COLO829 (cell line): Measurements from ENCODE around the gene RITA1.

ENCODE experiments used
- DNase-seq: peaks from one replicate; pipeline ENCODE4 v3.0.0; 2012; ENCODE audit warnings: low spot score

The RITA1 gene

DNA sequence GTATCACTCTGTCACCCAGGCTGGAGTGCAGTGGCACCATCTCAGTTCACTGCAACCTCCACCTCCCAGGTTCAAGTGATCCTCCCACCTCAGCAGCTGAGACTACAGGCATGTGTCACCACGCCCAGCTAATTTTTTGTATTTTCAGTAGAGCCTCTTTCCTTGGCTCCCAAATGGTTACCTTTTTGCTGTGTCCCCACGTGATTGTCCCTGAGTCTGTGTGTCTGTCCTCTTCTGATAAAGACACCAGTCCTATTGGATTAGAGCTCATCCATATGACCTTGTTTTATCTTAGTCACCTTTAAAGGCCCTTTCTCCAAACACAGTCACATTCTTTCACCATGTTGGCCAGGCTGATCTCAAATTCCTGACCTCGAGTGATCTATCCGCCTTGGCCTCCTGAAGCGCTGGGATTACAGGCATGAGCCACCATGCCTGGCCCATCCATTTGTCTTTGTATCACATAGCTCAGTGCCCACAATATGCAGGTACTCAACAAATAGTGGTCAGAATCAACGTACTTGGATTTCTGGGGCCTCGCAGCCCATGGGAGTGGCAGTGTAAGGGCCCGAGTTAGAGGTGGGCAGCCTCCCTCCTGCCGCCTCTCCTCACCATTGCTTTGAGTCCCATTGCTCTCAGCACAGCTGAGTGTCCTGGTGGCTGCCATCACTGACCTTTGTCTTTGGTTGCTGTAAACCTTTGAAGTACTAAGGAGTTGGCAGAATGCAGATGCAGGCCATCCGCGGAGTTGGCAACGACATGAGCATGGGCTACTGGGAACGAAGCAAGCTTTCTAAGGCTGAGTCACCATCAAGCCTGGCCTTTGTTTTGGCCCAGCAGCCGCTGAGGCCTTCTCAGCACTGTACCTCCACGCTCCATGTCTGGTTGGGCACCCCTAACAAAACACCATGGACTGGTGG is 45.1 kb downstream of the RITA1 start:
- DNase-seq: no peak

DNA sequence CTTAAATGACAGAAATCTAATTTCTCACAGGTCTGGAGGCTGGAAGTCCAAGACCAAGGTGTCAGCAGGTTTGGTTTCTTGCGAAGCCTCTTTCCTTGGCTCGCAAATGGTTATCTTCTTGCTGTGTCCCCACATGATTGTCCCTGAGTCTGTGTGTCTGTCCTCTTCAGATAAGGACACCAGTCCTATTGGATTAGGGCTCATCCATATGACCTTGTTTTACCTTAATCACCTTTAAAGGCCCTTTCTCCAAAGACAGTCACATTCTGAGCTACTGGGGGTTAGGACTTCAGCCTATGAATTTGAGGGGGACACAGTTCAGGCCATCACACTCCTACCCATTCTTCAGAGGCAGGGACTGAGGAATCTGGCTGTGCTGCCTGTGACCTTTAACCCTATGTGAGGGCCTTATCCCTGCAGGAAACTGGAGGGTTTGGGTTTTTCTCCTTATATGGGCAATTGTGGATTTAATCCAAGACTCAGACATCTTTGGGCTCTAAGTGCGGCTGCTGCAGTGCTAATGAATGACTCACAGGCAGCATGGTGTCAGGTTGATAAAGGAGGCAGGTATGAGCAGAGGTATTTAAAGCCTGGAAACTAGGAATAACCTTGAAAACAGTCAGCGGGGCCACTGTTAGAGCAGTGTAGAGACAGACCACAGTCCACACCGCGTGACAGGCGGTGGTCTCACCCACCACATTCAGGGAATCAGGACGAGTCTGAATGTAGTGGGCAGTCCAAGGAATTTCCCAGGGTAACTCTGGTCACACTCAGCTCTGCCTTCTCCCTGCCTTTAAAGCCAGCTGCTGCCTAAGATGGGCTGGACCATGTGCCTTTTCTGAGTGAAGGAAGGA is 45.9 kb downstream of the RITA1 start:
- no peak for DNase-seq

DNA sequence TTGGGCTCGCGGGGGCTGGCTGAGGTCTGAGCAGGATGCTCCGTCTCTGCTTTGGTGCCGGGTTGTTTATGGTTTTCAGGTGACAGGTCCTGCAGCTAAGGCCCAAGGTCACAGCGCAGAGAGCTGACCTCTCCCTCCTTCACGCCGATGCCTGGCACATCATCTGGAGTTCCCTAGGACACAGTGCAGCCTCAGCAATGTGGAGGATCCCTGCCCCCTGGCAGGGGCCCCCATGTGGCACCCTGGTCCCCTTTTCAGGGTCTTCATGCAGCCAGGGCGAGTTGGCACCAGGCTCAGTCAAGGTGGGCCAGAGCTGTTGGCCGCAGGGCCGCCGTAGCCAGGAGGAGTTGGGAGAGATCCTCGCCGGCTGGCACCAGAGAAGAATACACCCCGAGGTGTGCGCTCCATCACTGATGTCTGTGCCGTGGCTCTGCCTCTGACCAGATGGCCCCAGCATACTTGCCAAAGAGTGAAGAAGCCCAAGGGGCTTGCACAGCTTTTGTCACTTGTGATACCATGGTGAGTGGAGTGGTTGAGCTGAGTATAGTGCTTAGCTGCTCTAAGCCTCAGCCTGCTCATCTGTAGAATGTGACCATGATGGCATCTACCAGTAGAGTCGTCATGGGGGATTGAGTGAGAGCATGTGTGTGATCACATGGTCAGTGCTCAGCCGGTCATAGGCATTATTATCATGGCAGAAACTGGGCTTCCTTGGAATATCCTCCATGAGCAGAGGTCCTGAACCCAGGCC is 46.7 kb downstream of the RITA1 start:
- no peak for DNase-seq

DNA sequence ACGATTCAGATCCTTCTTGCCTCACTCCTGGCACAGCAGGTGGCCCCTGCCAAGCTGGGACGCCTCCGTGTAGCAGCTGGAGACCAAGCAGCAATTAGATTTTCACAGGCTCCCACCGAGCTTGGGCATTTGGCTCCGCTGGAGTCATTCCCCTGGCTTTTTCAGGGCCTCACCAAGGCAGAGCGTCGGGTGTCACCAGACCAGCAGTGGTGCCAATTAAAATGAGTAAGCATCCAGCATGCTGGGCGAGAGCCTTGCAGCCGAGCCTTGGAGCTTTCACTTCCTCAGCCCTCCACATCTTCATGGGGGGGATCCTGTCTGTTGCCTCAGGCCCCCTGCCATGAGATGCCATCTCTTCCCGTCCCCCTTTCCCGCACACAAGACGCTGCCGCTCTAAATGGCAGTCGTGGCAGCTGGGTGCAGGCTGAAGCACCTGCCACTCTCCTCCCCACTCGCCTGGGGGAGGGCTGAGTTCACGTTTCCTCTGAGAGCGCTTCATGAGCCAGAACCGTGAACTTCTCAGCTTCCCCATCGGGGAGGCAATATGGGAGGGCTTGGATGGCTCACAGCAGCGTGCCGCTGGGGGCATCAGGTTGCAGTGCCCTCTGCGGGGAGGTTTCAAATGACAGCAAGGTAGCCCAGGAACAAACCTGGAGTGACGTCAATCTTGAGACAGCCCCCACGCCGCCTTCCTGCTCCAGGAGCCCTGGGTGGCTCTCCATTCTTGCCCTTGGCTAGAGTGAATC is 47.5 kb downstream of the RITA1 start:
- DNase-seq: no peak

DNA sequence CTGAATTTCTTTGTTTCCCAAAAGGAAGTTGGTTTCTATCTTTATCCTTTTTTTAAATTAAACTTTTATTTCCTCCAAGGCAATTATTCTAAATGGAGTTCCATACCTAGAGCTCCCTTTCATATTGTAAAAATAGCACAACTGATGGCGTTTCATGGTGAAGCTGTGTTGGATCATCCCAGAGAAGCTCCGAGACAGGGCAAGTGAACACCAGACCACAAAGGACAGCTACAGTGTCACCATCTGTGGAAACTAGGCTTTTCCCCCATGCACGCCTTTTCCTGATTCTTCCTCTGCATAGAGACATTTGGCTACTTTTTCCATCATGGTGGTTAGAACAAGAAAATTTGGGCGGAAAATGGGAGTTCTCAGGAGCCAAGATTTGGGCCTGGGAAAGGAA is 48.4 kb downstream of the RITA1 start:
- DNase-seq: no peak

DNA sequence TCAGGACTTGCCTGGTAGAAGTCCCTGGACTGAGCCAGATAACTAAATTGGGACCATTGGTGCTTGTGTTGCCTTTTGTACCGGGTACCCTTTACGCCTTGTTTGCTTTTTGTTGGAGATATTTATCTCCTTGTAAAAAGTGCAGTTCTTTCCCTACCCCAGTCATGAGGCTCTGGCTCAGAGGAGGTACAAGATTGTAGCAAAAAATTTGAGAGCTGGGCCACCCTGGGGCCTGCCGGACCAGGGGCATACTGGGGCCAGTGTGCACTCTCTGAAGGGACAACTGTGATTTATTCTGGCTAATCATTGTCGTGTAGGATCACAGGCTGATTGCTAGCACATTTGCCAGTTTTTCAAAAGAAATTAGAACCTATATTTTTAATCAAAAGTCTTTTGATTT is 49.0 kb downstream of the RITA1 start:
- DNase-seq: no peak

DNA sequence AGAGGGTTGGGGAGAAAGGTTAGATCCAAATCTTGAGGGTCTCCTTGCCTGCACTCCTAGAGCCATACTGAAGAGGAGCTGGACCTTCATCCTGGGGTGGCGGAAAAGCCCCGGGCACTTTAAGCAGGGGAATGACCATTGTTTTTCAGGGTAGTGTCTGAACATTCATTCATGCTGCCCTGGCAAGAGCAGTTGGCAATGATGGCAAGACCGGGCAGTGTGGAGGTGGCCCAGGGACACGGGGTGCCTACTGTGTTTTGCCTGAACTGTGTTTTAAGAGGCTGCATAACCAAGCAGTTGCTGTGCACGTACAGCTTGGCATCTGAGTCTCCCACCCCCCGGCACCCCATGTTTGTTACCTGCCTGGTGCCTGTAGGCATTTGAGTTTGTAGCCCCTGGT is 50.5 kb downstream of the RITA1 start:
- no peak for DNase-seq

DNA sequence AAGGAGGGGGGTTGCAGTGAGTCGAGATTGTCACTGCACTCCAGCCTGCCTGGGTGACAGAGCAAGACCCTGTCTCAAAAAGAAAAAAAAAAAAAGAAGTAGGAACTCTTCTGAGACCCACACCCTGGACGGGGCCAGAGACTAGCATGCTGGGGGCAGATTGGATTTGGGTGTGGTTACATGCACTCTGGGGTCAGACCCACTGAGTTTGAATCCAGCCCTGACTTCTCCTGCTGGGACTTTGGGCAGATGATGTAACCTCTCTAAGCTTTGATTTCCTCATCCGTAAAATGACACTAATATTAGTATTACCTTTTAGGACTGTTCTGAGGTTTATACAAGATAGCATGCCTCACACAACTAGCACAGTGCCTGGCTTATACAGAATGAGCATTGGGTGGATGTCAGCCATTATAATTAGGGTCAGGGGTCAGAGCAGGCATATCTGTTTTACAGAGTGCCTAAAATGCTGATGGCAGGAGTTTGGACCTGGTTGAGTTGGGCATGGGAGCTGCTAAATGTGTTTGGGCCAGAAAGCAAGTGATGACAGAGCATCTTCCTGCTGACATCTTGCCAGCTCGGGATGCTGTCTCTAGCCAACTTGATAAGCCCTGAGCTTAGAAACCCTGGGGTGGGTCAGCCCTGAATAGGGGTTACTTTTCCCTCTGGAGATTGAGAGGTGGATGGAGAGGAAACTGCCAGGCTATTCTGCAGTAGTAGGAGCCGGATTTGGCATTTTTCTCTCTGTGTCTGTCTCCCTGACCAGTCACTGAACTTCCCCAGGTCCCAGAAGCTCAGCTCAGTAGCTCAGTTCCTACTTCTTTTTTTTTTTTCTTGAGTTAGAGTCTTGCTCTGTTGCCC is 51.2 kb downstream of the RITA1 start:
- no peak for DNase-seq

DNA sequence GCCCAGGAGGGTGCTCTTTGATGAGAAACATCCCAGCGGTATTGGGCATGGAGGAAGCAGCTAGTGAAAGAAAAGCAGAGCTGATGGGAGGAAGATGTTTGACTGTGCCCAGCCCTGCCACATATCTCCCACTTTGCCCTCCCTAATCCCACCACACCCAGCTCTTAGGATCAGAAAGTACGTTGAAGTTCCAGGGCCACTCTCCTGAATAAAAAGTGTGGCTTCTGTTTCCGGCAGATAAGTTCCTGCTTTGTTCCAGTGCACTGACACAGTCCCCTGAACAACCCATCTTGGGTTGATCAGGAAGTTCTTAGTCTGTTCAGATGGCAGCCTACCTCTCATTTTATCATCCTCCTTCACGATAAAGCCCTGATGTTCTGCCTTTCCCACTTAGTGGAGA is 52.2 kb downstream of the RITA1 start:
- DNase-seq: no peak

DNA sequence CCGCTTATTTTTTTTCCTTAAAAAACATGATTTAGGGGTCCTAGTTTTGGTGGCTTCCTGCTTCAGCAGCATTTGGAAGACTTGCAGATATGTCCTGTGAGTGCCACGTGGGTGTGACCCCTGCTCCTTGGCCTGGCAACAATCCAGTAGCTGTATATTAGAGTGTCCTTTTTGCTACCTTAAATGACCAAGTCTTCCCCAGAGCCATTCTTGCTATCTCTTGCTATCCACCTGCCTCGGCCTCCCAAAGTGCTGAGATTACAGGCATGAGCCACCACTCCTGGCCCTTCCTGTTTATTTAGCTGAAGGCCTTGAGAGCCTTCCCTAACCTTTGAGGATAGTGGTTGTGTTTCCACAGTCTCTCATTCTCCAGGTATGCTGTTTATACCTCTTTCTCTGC is 52.8 kb downstream of the RITA1 start:
- no peak for DNase-seq

DNA sequence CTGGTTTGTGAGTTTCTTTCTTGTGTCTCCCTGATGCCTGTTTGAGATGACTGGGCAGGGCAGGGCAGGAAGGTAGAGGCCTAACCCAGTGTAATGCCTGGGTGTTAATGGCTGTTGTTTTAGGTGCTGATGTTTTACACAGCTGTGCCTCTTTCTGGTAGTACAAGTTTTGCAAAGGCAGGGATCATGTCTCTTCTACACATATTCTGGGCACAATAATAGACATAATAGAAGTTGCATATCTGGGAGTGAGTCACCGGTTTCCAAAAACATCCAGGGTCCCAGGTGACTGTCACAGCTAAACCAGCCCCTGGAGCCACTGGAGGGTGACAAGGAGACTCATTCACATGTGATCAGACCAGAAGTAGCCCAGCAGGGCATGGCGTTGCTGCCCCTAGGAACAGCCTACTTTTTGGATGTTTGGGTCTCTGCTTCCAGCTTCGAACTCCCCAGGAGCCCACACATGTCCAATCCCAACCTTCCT is 53.8 kb downstream of the RITA1 start:
- no peak for DNase-seq

DNA sequence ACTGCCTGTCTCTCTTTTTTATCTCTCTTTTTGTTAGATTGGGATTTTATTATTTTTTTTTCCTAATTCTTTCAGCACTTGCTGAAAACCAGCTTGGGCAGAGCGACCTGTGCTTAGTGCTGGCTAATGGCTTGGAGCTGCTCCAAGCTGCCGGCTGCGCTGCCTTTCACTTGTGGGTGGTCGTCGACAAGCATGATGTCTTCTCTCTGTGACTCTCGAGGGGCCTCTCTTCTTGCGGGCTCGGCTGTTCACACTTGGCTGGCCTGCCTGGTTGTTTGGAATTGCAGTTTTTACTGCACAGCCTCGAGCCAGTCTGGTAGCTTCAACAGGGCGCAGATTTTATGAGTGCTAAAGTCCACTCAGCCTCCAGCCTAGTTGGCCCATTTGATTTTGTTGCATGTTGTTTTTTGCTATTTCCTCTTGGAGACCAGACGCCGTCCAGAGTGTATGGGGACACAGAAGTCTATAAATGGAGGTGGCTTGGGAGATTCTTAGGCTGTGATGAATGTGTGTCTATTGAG is 54.4 kb downstream of the RITA1 start:
- no peak for DNase-seq

DNA sequence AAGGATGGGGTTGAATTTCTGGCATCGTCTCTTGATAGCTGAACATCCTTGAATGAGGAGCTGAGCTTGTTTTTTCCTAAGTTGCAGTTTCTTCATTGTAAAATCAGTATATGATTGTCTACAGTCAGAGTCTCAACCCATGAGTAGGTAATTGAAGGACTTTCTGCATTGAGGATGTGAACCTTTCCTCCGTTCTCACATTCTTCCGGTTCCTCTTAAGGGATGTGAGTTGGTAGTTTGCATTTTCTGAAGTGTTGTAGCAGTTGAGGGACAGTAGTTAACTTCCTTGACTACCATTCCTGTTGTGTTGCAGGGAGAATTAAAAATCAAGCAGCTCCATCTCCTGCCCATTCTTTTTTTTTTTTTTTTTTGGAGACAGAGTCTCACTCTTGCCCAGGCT is 54.9 kb downstream of the RITA1 start:
- no peak for DNase-seq

DNA sequence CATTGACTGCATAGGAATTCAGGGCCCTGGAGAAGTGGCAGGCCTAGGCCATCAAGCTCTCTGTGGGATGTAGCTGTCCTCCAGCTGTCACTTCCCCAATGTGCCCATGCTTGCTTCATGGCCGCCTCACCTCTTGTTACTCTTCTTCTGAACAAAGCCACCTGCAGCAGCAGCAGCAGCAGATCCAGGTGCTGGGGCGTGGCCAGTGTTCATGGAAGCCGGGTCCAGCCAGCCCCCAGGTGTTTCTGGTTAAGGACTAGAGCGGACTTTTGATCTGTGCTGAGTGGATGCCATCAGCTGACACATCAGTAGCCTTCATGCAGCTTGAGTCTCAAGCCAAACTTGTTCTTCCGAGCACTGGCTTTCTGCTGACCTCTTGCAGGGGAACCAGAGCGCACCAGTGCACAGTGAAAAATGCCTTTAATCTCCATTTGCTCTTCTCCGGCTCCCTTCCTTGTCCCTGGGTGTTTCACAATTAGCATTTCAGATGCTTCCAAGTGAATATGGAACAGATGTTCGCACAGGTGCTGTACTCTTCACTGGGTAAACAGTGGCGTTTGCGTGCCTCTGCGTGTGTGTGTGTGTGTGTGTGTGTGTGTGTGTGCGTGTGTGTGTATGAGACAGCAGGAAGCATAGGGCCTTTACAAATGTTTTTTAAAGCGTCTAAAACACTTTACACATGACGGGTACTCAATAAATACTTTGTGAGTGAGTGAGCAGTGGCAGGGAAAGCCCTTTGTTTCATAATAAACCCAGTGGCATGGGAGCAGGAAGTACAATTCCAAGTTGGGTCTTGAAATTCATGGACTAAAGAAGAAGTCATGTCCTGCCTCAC is 55.9 kb downstream of the RITA1 start:
- no peak for DNase-seq
